Pulmonary artery endothelial cell (primary cell): ENCODE measurements around the gene TBKBP1. TPM values are rescaled to one million over a fixed set of nuclear protein-coding genes. Genes with fewer than 3 reads are reported as not detected.

Experiments used
- total RNA-seq: library from RNA; depleted of rRNA; stranded (reverse); fragments of >200 nt; gene quantifications from 2 replicates; pipeline ENCODE4 v1.2.3, GENCODE V29; 2014

TBKBP1 gene
- total RNA-seq, 1 donor from 2014 or later, result 10.4 TPM

Other genes starting within 250 kb of the TBKBP1 start
- gene NPEPPS, start 163.1 kb upstream of the TBKBP1 start, total RNA-seq, result 73.0 and 81.4 TPM in 2 replicates
- 352 and 589 TPM in 2 replicates for gene KPNB1, start 44.2 kb upstream of the TBKBP1 start, total RNA-seq
- not detected in 2 replicates for gene TBX21, start 39.1 kb downstream of the TBKBP1 start, total RNA-seq
- gene OSBPL7, start 127.6 kb downstream of the TBKBP1 start, total RNA-seq, result 9.0 and 13.2 TPM in 2 replicates
- gene MRPL10, start 137.4 kb downstream of the TBKBP1 start, total RNA-seq, result 23.9 and 29.6 TPM in 2 replicates
- gene LRRC46, start 137.5 kb downstream of the TBKBP1 start, total RNA-seq, result not detected in 2 replicates
- gene SCRN2, start 147.1 kb downstream of the TBKBP1 start, total RNA-seq, result 28.8 and 46.4 TPM in 2 replicates
- gene SP6, start 157.0 kb downstream of the TBKBP1 start, total RNA-seq, result 0.92 and 1.3 TPM in 2 replicates
- 1.3 and 1.4 TPM in 2 replicates for gene SP2, start 202.1 kb downstream of the TBKBP1 start, total RNA-seq
- 21.1 and 35.4 TPM in 2 replicates for gene PNPO, start 247.4 kb downstream of the TBKBP1 start, total RNA-seq